Right renal cortex interstitium (tissue), 3 donors: ENCODE data around the gene SPEM3. TPM values are rescaled to one million over a fixed set of nuclear protein-coding genes. Genes with fewer than 3 reads are reported as not detected.

ENCODE experiments used
- DNase-seq, 3 donors: peaks; one replicate each; pipeline ENCODE4 v3.0.0-alpha.2; 2013; ENCODE audit warnings: low read depth in 3 of 3, low spot score in 2 of 3
- polyA plus RNA-seq, 3 donors: library from polyadenylated mRNA; unstranded; fragments of 120-200 nt; gene quantifications; one replicate each; pipeline ENCODE4 v1.2.1, GENCODE V29; 2013; ENCODE audit not compliant: insufficient read length in 3 of 3

Gene SPEM3
- polyA plus RNA-seq, 3 donors, result not detected

- no peak for DNase-seq
These were observed 11.6 kb downstream of the SPEM3 start for GRCh38 chr17:7440113-7440833.

- DNase-seq, result no peak
These were observed 12.2 kb downstream of the SPEM3 start for GRCh38 chr17:7440834-7441195.

- no peak for DNase-seq
These were observed 12.6 kb downstream of the SPEM3 start for GRCh38 chr17:7441266-7441665.

GRCh38 chr17:7442142-7442541, 13.5 kb downstream of the SPEM3 start:
- DNase-seq, result no peak

- DNase-seq, result no peak
These were observed 15.1 kb downstream of the SPEM3 start for GRCh38 chr17:7443499-7444485.

GRCh38 chr17:7444682-7445618, 16.3 kb downstream of the SPEM3 start, which contains the start of gene CHRNB1:
Gene CHRNB1, plus strand, starts transcription at chr17:7445061. Its CDS starts 67 bp downstream, at chr17:7445128.
- DNase-seq, result no peak

GRCh38 chr17:7445619-7445968, 16.9 kb downstream of the SPEM3 start:
- no peak for DNase-seq

- no peak for DNase-seq
These were observed 19.8 kb downstream of the SPEM3 start for GRCh38 chr17:7448461-7448860.

- no peak for DNase-seq
These were observed 31.4 kb downstream of the SPEM3 start for GRCh38 chr17:7459961-7460545.

- DNase-seq, result no peak
These were observed 32.4 kb downstream of the SPEM3 start for GRCh38 chr17:7460850-7461660.

GRCh38 chr17:7462474-7463371, 34.1 kb downstream of the SPEM3 start:
- no peak for DNase-seq

GRCh38 chr17:7463372-7463846, 34.8 kb downstream of the SPEM3 start:
- DNase-seq, result no peak

- no peak for DNase-seq
These were observed 35.4 kb downstream of the SPEM3 start for GRCh38 chr17:7464081-7464480.

GRCh38 chr17:7465597-7466275, 37.1 kb downstream of the SPEM3 start:
- no peak for DNase-seq

- no peak for DNase-seq
These were observed 37.6 kb downstream of the SPEM3 start for GRCh38 chr17:7466318-7466638.

- DNase-seq, result no peak
These were observed 38.1 kb downstream of the SPEM3 start for GRCh38 chr17:7466639-7467341.

GRCh38 chr17:7467498-7467897, 38.8 kb downstream of the SPEM3 start:
- DNase-seq, result no peak
